DND-41 (cell line): Measurements from ENCODE around the gene DLGAP1.

Experiments
- EZH2 ChIP-seq: IDR thresholded peaks from 3 replicates; pipeline ENCODE4 v1.6.1; 2012; ENCODE audit warnings: borderline replicate concordance, low read depth, mild to moderate bottlenecking, moderate library complexity, low read length, inconsistent platforms; ENCODE audit not compliant: severe bottlenecking
- TF ChIP-seq, protein P1 (sequence below): IDR thresholded peaks from 2 replicates; pipeline ENCODE4 v1.5.1; 2012; ENCODE audit warnings: borderline replicate concordance, low read length, moderate library complexity, mild to moderate bottlenecking; ENCODE audit not compliant: poor library complexity, severe bottlenecking; ENCODE audit errors: extremely low read depth

DNA sequence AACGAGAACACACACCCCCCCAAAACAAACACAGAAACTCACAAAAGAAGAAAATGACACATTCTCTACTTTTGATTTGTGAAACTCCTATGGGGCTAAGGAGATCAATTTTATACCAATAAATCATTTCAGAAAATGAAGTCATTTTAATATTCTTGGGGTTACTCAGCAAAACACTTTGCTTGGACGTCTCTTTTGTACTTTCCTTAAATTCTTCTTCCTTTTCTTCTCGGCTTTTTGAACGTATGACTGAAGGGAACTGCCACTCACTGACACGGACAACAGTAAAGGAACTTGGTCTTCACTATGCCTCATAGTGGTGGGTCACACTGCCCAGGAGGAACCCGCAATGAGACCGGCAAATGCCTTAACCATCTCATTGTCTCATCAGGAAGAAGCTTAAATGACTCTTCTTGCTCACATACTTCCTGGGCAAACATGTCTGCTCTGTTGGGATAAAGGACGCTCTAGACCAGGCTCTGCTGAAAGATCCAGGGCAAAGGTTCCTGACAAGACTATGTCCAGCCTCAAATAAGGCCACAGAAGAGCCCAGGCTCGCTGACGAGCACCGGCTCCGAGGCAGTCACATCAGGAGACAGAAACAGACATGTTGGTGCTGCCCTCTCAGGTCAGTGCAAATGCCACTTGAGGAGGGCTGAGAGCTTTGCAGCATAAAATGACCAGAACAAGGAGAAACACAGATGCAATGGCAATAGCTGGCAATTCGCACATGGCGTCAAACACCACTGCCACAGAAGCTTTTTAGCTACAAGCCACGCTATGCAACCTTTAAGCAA lies 799.7 kb downstream of the DLGAP1 start:
- no peak for TF ChIP-seq EZH2
- TF ChIP-seq, protein P1, sequence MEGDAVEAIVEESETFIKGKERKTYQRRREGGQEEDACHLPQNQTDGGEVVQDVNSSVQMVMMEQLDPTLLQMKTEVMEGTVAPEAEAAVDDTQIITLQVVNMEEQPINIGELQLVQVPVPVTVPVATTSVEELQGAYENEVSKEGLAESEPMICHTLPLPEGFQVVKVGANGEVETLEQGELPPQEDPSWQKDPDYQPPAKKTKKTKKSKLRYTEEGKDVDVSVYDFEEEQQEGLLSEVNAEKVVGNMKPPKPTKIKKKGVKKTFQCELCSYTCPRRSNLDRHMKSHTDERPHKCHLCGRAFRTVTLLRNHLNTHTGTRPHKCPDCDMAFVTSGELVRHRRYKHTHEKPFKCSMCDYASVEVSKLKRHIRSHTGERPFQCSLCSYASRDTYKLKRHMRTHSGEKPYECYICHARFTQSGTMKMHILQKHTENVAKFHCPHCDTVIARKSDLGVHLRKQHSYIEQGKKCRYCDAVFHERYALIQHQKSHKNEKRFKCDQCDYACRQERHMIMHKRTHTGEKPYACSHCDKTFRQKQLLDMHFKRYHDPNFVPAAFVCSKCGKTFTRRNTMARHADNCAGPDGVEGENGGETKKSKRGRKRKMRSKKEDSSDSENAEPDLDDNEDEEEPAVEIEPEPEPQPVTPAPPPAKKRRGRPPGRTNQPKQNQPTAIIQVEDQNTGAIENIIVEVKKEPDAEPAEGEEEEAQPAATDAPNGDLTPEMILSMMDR = no peak
